Activated B cell treated with CpG ODN at 0.5 μM for 24 hours (primary cell): ENCODE measurements around the gene POLR1H. TPM values are rescaled to one million over a fixed set of nuclear protein-coding genes. Genes with fewer than 3 reads are reported as not detected.

Source experiments
- ATAC-seq: fragments of 200-7000 bp; cut with Tn5 transposase; one replicate; pipeline ENCODE4 v1.10.0; 2021; ENCODE audit warnings: low read depth, mild to moderate bottlenecking, moderate library complexity
- CTCF ChIA-PET: fragments of 350-600 bp; sonication (Branson Sonifier 250); formaldehyde crosslinking; loops from one replicate; lab custom pipeline; 2021; ENCODE audit warnings: antibody characterized with exemption; lab: Charles Lee
- POLR2A ChIA-PET: fragments of 350-600 bp; sonication (Branson Sonifier 250); formaldehyde crosslinking; loops from one replicate; lab custom pipeline; 2021; ENCODE audit warnings: antibody characterized with exemption; lab: Charles Lee
- DNase-seq: peaks from one replicate; pipeline ENCODE4 v3.0.0; 2022
- H3K27ac Mint-ChIP-seq: one replicate; pipeline ENCODE4 v1.8.0; 2020; ENCODE audit warnings: mixed read lengths
- H3K27me3 Mint-ChIP-seq: one replicate; pipeline ENCODE4 v1.8.0; 2021; ENCODE audit warnings: mixed read lengths
- H3K36me3 Mint-ChIP-seq: one replicate; pipeline ENCODE4 v1.8.0; 2021; ENCODE audit warnings: low read depth, mixed read lengths
- H3K4me1 Mint-ChIP-seq: one replicate; pipeline ENCODE4 v1.8.0; 2021; ENCODE audit warnings: mixed read lengths
- H3K4me3 Mint-ChIP-seq: one replicate; pipeline ENCODE4 v1.8.0; 2020; ENCODE audit warnings: mild to moderate bottlenecking, mixed read lengths
- H3K9me3 Mint-ChIP-seq: one replicate; pipeline ENCODE4 v1.8.0; 2020; ENCODE audit warnings: mixed read lengths
- intact Hi-C: fragments of 100-400 bp; cut with micrococcal nuclease; formaldehyde crosslinking; loops from one replicate; pipeline ENCODE4 v1.15.1; 2024
- total RNA-seq: library from RNA; stranded (reverse); gene quantifications from 2 replicates; pipeline ENCODE4 v1.2.3, GENCODE V29; 2022
- TF ChIP-seq, protein P1 (sequence below): fragments of 200-600 bp; IDR thresholded peaks from one replicate; pipeline ENCODE4 v1.8.0; 2022; ENCODE audit warnings: antibody characterized with exemption, mild to moderate bottlenecking

Gene POLR1H
- total RNA-seq, 1 donor from 2014 or later = 44.1 TPM

DNA sequence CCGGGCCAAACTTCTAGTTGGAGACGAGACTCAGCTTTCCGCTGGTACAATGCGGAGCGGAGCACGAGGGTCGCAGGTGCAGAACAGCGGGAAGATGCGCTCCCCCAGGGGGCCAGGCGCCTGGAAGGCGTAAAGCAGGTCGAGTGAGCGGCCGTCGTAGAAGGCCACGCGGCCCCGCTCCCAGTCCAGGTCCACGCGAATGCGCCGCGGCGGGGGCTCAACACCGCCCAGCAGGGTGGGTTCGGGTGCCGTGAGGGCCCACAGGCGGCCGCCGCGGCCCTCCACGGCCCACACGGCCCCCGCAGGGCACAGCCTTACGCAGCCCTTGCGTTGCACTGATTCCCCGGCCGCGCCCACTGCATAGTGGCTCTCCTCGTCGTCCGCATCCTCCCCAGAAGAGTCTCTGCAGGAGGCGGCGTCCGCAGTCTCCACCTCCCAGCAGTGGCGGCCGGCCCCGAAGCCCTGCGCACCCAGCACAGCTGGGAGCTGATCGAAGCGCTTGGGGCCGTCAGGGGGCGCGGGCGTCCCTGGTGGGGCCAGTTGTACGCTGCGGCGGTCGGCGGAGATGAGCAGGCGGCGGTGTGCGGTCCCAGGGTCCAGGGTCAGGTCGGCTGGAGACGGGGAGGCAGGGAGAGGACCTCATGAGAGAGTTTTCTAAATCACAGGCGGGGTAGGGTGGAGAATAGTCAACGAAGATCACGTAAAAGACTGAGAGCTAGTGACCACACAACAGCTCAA lies 10.2 kb downstream of the POLR1H start:
- no peaks in the 10 kb centered on the region for H3K9me3 Mint-ChIP-seq
- ChIA-PET POLR2A (interaction anchor here (0.5 to 2.2 kb wide), 3 partner anchors 10 to 32 kb away, joined by 3 to 11 read pairs (median 3); partner anchors contain the start of gene POLR1H), CTCF (interaction anchor here (1.2 kb wide), 1 partner anchor 60 kb away, joined by 3 read pairs; no protein-coding TSS in a partner anchor)
- peaks cover 56% of the 10 kb centered on the region for H3K4me1 Mint-ChIP-seq
- ATAC-seq (no peak), DNase-seq (no peak)
- H3K36me3 Mint-ChIP-seq = peaks cover 43% of the 10 kb centered on the region
- H3K27ac Mint-ChIP-seq = no peak overlapping the region
- TF ChIP-seq, protein P1, sequence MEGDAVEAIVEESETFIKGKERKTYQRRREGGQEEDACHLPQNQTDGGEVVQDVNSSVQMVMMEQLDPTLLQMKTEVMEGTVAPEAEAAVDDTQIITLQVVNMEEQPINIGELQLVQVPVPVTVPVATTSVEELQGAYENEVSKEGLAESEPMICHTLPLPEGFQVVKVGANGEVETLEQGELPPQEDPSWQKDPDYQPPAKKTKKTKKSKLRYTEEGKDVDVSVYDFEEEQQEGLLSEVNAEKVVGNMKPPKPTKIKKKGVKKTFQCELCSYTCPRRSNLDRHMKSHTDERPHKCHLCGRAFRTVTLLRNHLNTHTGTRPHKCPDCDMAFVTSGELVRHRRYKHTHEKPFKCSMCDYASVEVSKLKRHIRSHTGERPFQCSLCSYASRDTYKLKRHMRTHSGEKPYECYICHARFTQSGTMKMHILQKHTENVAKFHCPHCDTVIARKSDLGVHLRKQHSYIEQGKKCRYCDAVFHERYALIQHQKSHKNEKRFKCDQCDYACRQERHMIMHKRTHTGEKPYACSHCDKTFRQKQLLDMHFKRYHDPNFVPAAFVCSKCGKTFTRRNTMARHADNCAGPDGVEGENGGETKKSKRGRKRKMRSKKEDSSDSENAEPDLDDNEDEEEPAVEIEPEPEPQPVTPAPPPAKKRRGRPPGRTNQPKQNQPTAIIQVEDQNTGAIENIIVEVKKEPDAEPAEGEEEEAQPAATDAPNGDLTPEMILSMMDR = no peak
- intact Hi-C loops = no loop called here
- H3K4me3 Mint-ChIP-seq = no peak overlapping the region
- H3K27me3 Mint-ChIP-seq = peaks cover 50% of the 10 kb centered on the region

DNA sequence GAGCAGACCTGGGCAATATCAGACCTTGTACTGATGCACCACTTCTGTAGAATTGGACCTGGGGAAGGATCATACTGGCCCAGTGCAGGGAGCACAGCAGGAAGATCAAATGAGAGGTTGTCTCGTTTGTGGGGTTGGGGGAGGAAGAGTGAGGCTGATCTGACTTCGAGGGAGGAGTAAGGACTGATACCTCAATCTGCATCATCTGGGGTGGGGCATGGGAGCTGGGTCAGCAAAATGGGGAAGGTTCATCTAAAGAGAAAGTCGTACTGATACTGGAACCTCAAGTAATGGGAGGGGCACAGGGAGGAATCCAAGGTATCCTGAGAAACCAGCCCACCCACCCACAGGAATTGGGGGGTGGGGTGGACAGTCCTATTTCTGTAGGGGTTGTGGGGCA lies 10.8 kb downstream of the POLR1H start:
- ChIA-PET POLR2A (interaction anchor here (0.5 to 2.2 kb wide), 2 partner anchors 11 to 32 kb away, joined by 3 to 11 read pairs; partner anchors contain the start of gene POLR1H), CTCF (interaction anchor here (1.2 kb wide), 1 partner anchor 59 kb away, joined by 3 read pairs; no protein-coding TSS in a partner anchor)
- no peak overlapping the region for H3K27ac Mint-ChIP-seq
- ATAC-seq (no peak), DNase-seq (no peak)
- no peak overlapping the region for H3K4me3 Mint-ChIP-seq
- H3K4me1 Mint-ChIP-seq = peaks cover 50% of the 10 kb centered on the region
- peaks cover 54% of the 10 kb centered on the region for H3K27me3 Mint-ChIP-seq
- intact Hi-C loops = no loop called here
- TF ChIP-seq, protein P1 = no peak
- no peaks in the 10 kb centered on the region for H3K9me3 Mint-ChIP-seq
- peaks cover 40% of the 10 kb centered on the region for H3K36me3 Mint-ChIP-seq

DNA sequence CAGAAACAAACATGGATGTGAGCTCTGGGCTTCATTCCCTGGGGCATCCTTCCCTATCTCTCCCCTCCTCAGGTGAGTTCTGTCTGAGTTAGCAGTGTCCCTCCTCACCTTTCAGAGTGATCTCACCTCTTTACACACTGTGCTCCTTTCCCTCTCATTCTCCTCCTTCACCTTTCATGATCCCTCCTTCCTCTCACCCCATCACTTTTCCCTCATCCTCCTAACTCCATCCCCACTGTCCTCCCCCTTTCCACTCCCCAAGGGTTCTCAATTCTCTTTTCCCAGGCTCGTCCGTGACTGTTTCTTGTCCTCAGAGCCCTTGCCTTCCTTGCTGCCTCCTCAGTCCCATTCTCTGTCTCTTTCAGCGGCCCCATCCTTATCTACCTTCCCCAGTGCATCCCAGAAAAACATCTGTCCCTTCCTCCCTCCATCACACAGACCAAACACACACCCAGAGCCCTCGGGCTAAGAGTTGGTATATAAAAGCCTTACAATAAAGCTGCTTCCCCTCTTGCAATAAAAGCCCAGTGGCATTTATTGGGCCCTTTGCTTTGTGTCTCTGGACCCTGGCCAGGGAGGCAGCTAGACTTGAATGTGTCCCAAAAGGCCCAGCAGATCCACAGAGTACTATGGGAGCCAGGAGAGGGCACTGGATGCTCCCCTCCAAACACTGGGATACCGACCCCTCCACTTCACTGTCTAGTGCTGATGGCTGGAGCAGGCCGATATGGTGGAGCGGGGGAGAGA lies 12.6 kb downstream of the POLR1H start:
- TF ChIP-seq, protein P1 = no peak
- DNase-seq = no peak
- CTCF ChIA-PET = interaction anchor here (1.4 kb wide), 1 partner anchor 57 kb away, joined by 4 read pairs; no protein-coding TSS in a partner anchor
- ATAC-seq = no peak
- no peak overlapping the region for H3K27ac Mint-ChIP-seq
- no peak overlapping the region for H3K4me3 Mint-ChIP-seq
- no peaks in the 10 kb centered on the region for H3K9me3 Mint-ChIP-seq
- peaks cover 65% of the 10 kb centered on the region for H3K27me3 Mint-ChIP-seq
- peaks cover 25% of the 10 kb centered on the region for H3K36me3 Mint-ChIP-seq
- intact Hi-C loops = no loop called here
- POLR2A ChIA-PET = interaction anchor here (0.9 kb wide), 1 partner anchor 13 kb away, joined by 3 read pairs; the partner anchor contains the start of gene POLR1H
- H3K4me1 Mint-ChIP-seq = peaks cover 33% of the 10 kb centered on the region

DNA sequence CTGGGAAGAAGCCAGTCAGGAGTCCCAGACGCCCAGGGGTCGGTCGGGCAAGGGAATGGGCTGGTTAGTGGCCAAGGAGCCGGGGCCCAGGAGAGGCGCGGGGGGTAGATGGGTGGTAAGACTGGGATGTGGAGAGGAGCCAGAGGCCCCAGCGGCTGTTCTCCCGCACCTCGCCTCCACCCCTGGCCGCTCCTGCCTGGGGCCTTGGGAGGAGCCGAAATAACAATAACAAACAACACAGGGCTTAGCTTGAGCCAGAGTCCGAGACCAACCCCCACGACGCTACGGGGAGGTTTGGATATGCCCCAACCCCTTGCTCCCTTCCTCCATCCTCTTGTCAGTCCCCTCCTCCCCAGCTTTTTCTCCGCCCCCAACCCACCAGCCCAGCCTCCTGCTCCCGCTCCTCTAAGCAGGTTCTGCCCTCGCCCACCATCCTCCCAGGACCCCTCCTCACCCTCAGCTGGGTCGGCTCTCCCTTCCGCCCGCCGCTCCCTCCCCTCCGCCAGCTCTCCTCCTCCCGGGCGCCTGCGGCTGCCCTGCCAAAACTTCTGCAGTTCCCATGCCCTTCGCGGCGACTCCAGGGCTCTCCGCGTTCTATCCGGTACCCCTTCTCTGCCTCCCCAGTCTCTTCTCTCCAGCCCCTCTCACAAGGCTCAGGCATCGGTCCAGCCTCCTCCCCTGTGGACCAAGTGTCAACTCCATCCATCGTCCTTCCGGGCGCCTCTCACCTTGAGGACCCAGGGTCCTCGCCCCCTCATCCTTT lies 13.4 kb downstream of the POLR1H start:
- ATAC-seq (no peak), DNase-seq (no peak)
- ChIA-PET CTCF (interaction anchor here (1.4 kb wide), 1 partner anchor 56 kb away, joined by 4 read pairs; no protein-coding TSS in a partner anchor), POLR2A (interaction anchor here (0.9 kb wide), 1 partner anchor 13 kb away, joined by 3 read pairs; the partner anchor contains the start of gene POLR1H)
- H3K27me3 Mint-ChIP-seq = peaks cover 72% of the 10 kb centered on the region
- H3K9me3 Mint-ChIP-seq = no peaks in the 10 kb centered on the region
- TF ChIP-seq, protein P1 = no peak
- peaks cover 32% of the 10 kb centered on the region for H3K4me1 Mint-ChIP-seq
- peak overlapping the region; percentile 12 for H3K4me3 Mint-ChIP-seq
- H3K27ac Mint-ChIP-seq = no peak overlapping the region
- H3K36me3 Mint-ChIP-seq = peaks cover 17% of the 10 kb centered on the region
- intact Hi-C loops = no loop called here
